Measurements from ENCODE around the gene ABCD1. TPM values are rescaled to one million over a fixed set of nuclear protein-coding genes. Genes with fewer than 3 reads are reported as not detected.
A peak's percentile ranks its signal among the peaks of the same experiment; 100 is the strongest.
"Not testable (repeated sequence)": the region's sequence is repeated elsewhere in the genome, so short reads cannot be mapped to it uniquely, and the experiment has no call there.

The ABCD1 gene
- total RNA-seq, 1 experiment from 2014 or later = 39.1 TPM

- in situ Hi-C loops (cut with HindIII; ENCODE audit: low pct_unique_long_range_greater_than_20kb, low sequenced_read_pairs) = no loop called here
- DNase-seq (ENCODE audit: low read depth, low spot score) = no peak
Measured at GRCh38 chrX:153740631-153741222, 16.1 kb downstream of the ABCD1 start.

GRCh38 chrX:153741446-153741845 is 16.8 kb downstream of the ABCD1 start:
- in situ Hi-C loops (cut with HindIII; ENCODE audit: low pct_unique_long_range_greater_than_20kb, low sequenced_read_pairs) = no loop called here
- DNase-seq (ENCODE audit: low read depth, low spot score) = no peak

- in situ Hi-C loops (cut with HindIII; ENCODE audit: low pct_unique_long_range_greater_than_20kb, low sequenced_read_pairs); DNase-seq (ENCODE audit: low read depth, low spot score): not testable (repeated sequence)
Measured at GRCh38 chrX:153742111-153742510, 17.5 kb downstream of the ABCD1 start.

- DNase-seq (ENCODE audit: low read depth, low spot score); in situ Hi-C loops (cut with HindIII; ENCODE audit: low pct_unique_long_range_greater_than_20kb, low sequenced_read_pairs): not testable (repeated sequence)
Measured at GRCh38 chrX:153742796-153743467, 18.3 kb downstream of the ABCD1 start.

- in situ Hi-C loops (cut with HindIII; ENCODE audit: low pct_unique_long_range_greater_than_20kb, low sequenced_read_pairs); DNase-seq (ENCODE audit: low read depth, low spot score): not testable (repeated sequence)
Measured at GRCh38 chrX:153743468-153744209, 19.0 kb downstream of the ABCD1 start.

GRCh38 chrX:153744210-153745066 is 19.8 kb downstream of the ABCD1 start:
- DNase-seq (ENCODE audit: low read depth, low spot score) = no peak
- in situ Hi-C loops (cut with HindIII; ENCODE audit: low pct_unique_long_range_greater_than_20kb, low sequenced_read_pairs) = no loop called here

GRCh38 chrX:153745067-153745433 is 20.4 kb downstream of the ABCD1 start:
- DNase-seq (ENCODE audit: low read depth, low spot score); in situ Hi-C loops (cut with HindIII; ENCODE audit: low pct_unique_long_range_greater_than_20kb, low sequenced_read_pairs): not testable (repeated sequence)

GRCh38 chrX:153746359-153746758 is 21.7 kb downstream of the ABCD1 start:
- DNase-seq (ENCODE audit: low read depth, low spot score) = no peak
- in situ Hi-C loops (cut with HindIII; ENCODE audit: low pct_unique_long_range_greater_than_20kb, low sequenced_read_pairs) = no loop called here

GRCh38 chrX:153746991-153747390 is 22.3 kb downstream of the ABCD1 start:
- in situ Hi-C loops (cut with HindIII; ENCODE audit: low pct_unique_long_range_greater_than_20kb, low sequenced_read_pairs); DNase-seq (ENCODE audit: low read depth, low spot score): not testable (repeated sequence)

GRCh38 chrX:153749017-153749416 is 24.4 kb downstream of the ABCD1 start:
- DNase-seq (ENCODE audit: low read depth, low spot score); in situ Hi-C loops (cut with HindIII; ENCODE audit: low pct_unique_long_range_greater_than_20kb, low sequenced_read_pairs): not testable (repeated sequence)

GRCh38 chrX:153750127-153750774 is 25.6 kb downstream of the ABCD1 start:
- DNase-seq (ENCODE audit: low read depth, low spot score) = no peak
- in situ Hi-C loops (cut with HindIII; ENCODE audit: low pct_unique_long_range_greater_than_20kb, low sequenced_read_pairs) = no loop called here

GRCh38 chrX:153755136-153755535 is 30.5 kb downstream of the ABCD1 start:
- DNase-seq (ENCODE audit: low read depth, low spot score) = no peak
- in situ Hi-C loops (cut with HindIII; ENCODE audit: low pct_unique_long_range_greater_than_20kb, low sequenced_read_pairs) = no loop called here

- peak; percentile 11 for DNase-seq (ENCODE audit: low read depth, low spot score)
- in situ Hi-C loops (cut with HindIII; ENCODE audit: low pct_unique_long_range_greater_than_20kb, low sequenced_read_pairs) = no loop called here
Measured at GRCh38 chrX:153761863-153762262, 37.2 kb downstream of the ABCD1 start.

- DNase-seq (ENCODE audit: low read depth, low spot score) = no peak
- in situ Hi-C loops (cut with HindIII; ENCODE audit: low pct_unique_long_range_greater_than_20kb, low sequenced_read_pairs) = no loop called here
Measured at GRCh38 chrX:153762626-153763173, 38.0 kb downstream of the ABCD1 start.

GRCh38 chrX:153763298-153763932 is 38.8 kb downstream of the ABCD1 start:
- in situ Hi-C loops (cut with HindIII; ENCODE audit: low pct_unique_long_range_greater_than_20kb, low sequenced_read_pairs) = no loop called here
- no peak for DNase-seq (ENCODE audit: low read depth, low spot score)

- peak; percentile 76 for DNase-seq (ENCODE audit: low read depth, low spot score)
- in situ Hi-C loops (cut with HindIII; ENCODE audit: low pct_unique_long_range_greater_than_20kb, low sequenced_read_pairs) = no loop called here
Measured at GRCh38 chrX:153763989-153764755, 39.5 kb downstream of the ABCD1 start, which contains the start of gene PLXNB3. Gene PLXNB3 (plus strand): TSS chrX:153764249. CDS start chrX:153765536, 1,287 bp downstream.

All from SK-MEL-5 (cell line).